ENCODE results near the gene GHRHR.

GHRHR gene

DNA sequence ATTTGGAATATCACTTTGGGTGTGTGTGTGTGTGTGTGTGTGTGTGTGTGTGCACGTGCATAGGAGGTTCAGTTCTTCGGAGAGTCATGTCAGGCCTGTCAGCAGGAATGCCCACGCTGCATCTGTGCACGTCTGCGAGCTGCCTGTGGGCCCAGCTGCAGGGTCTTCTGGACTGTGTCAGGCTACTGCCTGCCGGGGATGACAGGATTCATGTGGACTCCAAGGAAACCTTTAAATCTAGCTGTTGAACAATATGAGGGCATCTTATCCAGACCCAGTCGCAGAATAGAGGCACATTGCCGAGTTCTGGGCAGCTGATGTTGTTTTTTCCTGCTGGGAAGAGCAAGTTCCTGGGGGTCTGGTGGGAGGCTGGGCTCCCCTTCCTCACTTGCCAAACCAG lies 33.1 kb upstream of the GHRHR start:
- Histone ChIP-seq H3K27me3 (ENCODE audit: insufficient read depth, low read length, poor library complexity) (peaks cover 4% of the 10 kb centered on the region), H3K4me1 (ENCODE audit: insufficient read depth, low read length) (no peaks in the 10 kb centered on the region), H3K9me3 (ENCODE audit: insufficient read depth, low read length, severe bottlenecking) (no peaks in the 10 kb centered on the region), H3K27ac (ENCODE audit: low read length) (no peak overlapping the region), H3K9ac (ENCODE audit: low read depth, low read length) (no peak overlapping the region), H3K36me3 (ENCODE audit: insufficient read depth, low read length) (no peaks in the 10 kb centered on the region), H2AFZ (ENCODE audit: low read depth, low read length) (no peak overlapping the region), H3K79me2 (ENCODE audit: insufficient read depth, low read length) (no peaks in the 10 kb centered on the region), H4K20me1 (ENCODE audit: insufficient read depth, low read length) (no peaks in the 10 kb centered on the region), H3K4me2 (ENCODE audit: insufficient read depth, low read length) (no peak overlapping the region), H3K4me3 (ENCODE audit: low read depth in 1 of 2, low read length in 2 of 2) (no peak overlapping the region)
- no peak for DNase-seq
- ATAC-seq (ENCODE audit: insufficient read depth, low read depth), result no peak
- TF ChIP-seq, protein P1, sequence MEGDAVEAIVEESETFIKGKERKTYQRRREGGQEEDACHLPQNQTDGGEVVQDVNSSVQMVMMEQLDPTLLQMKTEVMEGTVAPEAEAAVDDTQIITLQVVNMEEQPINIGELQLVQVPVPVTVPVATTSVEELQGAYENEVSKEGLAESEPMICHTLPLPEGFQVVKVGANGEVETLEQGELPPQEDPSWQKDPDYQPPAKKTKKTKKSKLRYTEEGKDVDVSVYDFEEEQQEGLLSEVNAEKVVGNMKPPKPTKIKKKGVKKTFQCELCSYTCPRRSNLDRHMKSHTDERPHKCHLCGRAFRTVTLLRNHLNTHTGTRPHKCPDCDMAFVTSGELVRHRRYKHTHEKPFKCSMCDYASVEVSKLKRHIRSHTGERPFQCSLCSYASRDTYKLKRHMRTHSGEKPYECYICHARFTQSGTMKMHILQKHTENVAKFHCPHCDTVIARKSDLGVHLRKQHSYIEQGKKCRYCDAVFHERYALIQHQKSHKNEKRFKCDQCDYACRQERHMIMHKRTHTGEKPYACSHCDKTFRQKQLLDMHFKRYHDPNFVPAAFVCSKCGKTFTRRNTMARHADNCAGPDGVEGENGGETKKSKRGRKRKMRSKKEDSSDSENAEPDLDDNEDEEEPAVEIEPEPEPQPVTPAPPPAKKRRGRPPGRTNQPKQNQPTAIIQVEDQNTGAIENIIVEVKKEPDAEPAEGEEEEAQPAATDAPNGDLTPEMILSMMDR (IDR thresholded peaks at IDR 0.05; ENCODE audit: borderline replicate concordance, extremely low read depth, low read length, poor library complexity, severe bottlenecking), result no peak
- TF ChIP-seq EZH2 (IDR thresholded peaks at IDR 0.05; ENCODE audit: borderline replicate concordance, low read depth, low read length, severe bottlenecking), result no peak

GRCh38 chr7:30931161-30931928 lies 32.4 kb upstream of the GHRHR start:
- H3K36me3 ChIP-seq (ENCODE audit: insufficient read depth, low read length), result no peaks in the 10 kb centered on the region
- no peak overlapping the region for H3K9ac ChIP-seq (ENCODE audit: low read depth, low read length)
- no peak for ATAC-seq (ENCODE audit: insufficient read depth, low read depth)
- no peak for DNase-seq
- H3K4me2 ChIP-seq (ENCODE audit: insufficient read depth, low read length), result no peak overlapping the region
- no peaks in the 10 kb centered on the region for H3K79me2 ChIP-seq (ENCODE audit: insufficient read depth, low read length)
- H2AFZ ChIP-seq (ENCODE audit: low read depth, low read length), result no peak overlapping the region
- H3K27me3 ChIP-seq (ENCODE audit: insufficient read depth, low read length, poor library complexity), result peaks cover 4% of the 10 kb centered on the region
- H3K4me3 ChIP-seq (ENCODE audit: low read depth in 1 of 2, low read length in 2 of 2), result no peak overlapping the region
- TF ChIP-seq EZH2 (IDR thresholded peaks at IDR 0.05; ENCODE audit: borderline replicate concordance, low read depth, low read length, severe bottlenecking), result no peak
- TF ChIP-seq, protein P1 (IDR thresholded peaks at IDR 0.05; ENCODE audit: borderline replicate concordance, extremely low read depth, low read length, poor library complexity, severe bottlenecking), result no peak
- no peak overlapping the region for H3K27ac ChIP-seq (ENCODE audit: low read length)
- H3K9me3 ChIP-seq (ENCODE audit: insufficient read depth, low read length, severe bottlenecking), result no peaks in the 10 kb centered on the region
- no peaks in the 10 kb centered on the region for H4K20me1 ChIP-seq (ENCODE audit: insufficient read depth, low read length)
- no peaks in the 10 kb centered on the region for H3K4me1 ChIP-seq (ENCODE audit: insufficient read depth, low read length)

DNA sequence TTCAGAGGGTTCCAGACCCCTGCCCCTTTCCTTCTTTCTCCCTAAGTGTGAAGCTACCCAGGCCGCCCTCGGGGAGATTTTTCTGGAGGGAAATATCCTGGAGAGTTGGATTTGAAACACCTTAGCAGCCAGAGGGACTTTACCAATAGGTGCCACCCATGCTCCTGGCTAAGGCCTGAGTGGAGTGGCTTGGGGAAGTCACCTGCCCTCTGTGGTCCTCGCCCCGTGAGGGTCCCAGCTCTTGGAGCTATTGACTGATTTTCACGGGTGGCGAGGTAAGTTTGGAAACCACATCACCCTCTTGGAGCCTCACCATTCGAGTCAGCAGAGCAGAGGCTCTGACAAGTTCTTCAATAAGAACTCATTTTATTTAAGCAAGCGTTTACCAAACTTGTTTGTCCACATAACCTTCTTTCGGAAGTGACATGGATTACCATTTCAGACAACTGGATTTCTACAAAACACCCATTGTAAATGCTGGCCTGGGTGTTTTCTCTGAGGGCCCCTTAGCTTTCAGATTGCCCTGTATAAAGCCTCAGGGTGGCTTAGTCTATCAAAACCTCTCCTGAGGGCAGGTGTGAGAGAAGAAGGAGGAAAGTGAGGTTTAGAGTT lies 31.7 kb upstream of the GHRHR start:
- no peak overlapping the region for H3K9ac ChIP-seq (ENCODE audit: low read depth, low read length)
- H3K4me1 ChIP-seq (ENCODE audit: insufficient read depth, low read length), result no peaks in the 10 kb centered on the region
- no peaks in the 10 kb centered on the region for H3K36me3 ChIP-seq (ENCODE audit: insufficient read depth, low read length)
- H3K9me3 ChIP-seq (ENCODE audit: insufficient read depth, low read length, severe bottlenecking), result no peaks in the 10 kb centered on the region
- H3K79me2 ChIP-seq (ENCODE audit: insufficient read depth, low read length), result no peaks in the 10 kb centered on the region
- H4K20me1 ChIP-seq (ENCODE audit: insufficient read depth, low read length), result no peaks in the 10 kb centered on the region
- no peak overlapping the region for H3K27ac ChIP-seq (ENCODE audit: low read length)
- H2AFZ ChIP-seq (ENCODE audit: low read depth, low read length), result no peak overlapping the region
- DNase-seq (no peak), ATAC-seq (ENCODE audit: insufficient read depth, low read depth) (no peak)
- TF ChIP-seq, protein P1 (IDR thresholded peaks at IDR 0.05; ENCODE audit: borderline replicate concordance, extremely low read depth, low read length, poor library complexity, severe bottlenecking), result no peak
- TF ChIP-seq EZH2 (IDR thresholded peaks at IDR 0.05; ENCODE audit: borderline replicate concordance, low read depth, low read length, severe bottlenecking), result no peak
- H3K4me3 ChIP-seq (ENCODE audit: low read depth in 1 of 2, low read length in 2 of 2), result no peak overlapping the region
- no peak overlapping the region for H3K4me2 ChIP-seq (ENCODE audit: insufficient read depth, low read length)
- H3K27me3 ChIP-seq (ENCODE audit: insufficient read depth, low read length, poor library complexity), result peaks cover 4% of the 10 kb centered on the region
